Chondrocyte (in vitro differentiated cells): ENCODE data around the gene LRRC3B. TPM values are rescaled to one million over a fixed set of nuclear protein-coding genes. Genes with fewer than 3 reads are reported as not detected.

Experiments
- DNase-seq: peaks from one replicate; pipeline ENCODE4 v3.0.0; 2021; ENCODE audit warnings: mixed read lengths, low spot score
- H3K27ac Mint-ChIP-seq: one replicate; pipeline ENCODE4 v1.8.0; 2021; ENCODE audit warnings: mild to moderate bottlenecking, moderate library complexity, mixed read lengths; ENCODE audit not compliant: unreplicated experiment
- H3K27me3 Mint-ChIP-seq: 2 replicates; pipeline ENCODE4 v1.8.0; 2021; ENCODE audit warnings: low read depth, mixed read lengths
- H3K36me3 Mint-ChIP-seq: 2 replicates; pipeline ENCODE4 v1.8.0; 2021; ENCODE audit warnings: low read depth, mixed read lengths
- H3K4me1 Mint-ChIP-seq: 2 replicates; pipeline ENCODE4 v1.8.0; 2021; ENCODE audit warnings: low read depth, mild to moderate bottlenecking, mixed read lengths
- H3K4me3 Mint-ChIP-seq: one replicate; pipeline ENCODE4 v1.8.0; 2021; ENCODE audit warnings: mild to moderate bottlenecking, moderate library complexity, mixed read lengths; ENCODE audit not compliant: unreplicated experiment
- H3K9me3 Mint-ChIP-seq: 2 replicates; pipeline ENCODE4 v1.8.0; 2021; ENCODE audit warnings: low read depth, mixed read lengths
- CTCF ChIP-seq: fragments of 200-600 bp; sonication (generic); IDR thresholded peaks from 2 replicates; pipeline ENCODE4 v1.5.0; 2021; ENCODE audit warnings: antibody characterized with exemption, mild to moderate bottlenecking, moderate library complexity
- total RNA-seq: library from RNA; stranded (reverse); gene quantifications from 3 replicates; pipeline ENCODE4 v1.2.1, GENCODE V29; 2021

Gene LRRC3B
- total RNA-seq, 1 donor from 2014 or later: not detected

- Mint-ChIP-seq H3K27ac (no peak overlapping the region), H3K4me3 (no peak overlapping the region), H3K4me1 (no peaks in the 10 kb centered on the region), H3K9me3 (no peaks in the 10 kb centered on the region), H3K27me3 (peaks cover 9% of the 10 kb centered on the region), H3K36me3 (no peaks in the 10 kb centered on the region)
- DNase-seq: no peak
- no peak for TF ChIP-seq CTCF
Observed at GRCh38 chr3:26614006-26614685, 8.4 kb upstream of the LRRC3B start.

GRCh38 chr3:26621176-26621575 lies 1.4 kb upstream of the LRRC3B start:
- no peak for DNase-seq
- H3K4me1 Mint-ChIP-seq: peaks cover 21% of the 10 kb centered on the region
- H3K9me3 Mint-ChIP-seq: no peaks in the 10 kb centered on the region
- no peak overlapping the region for H3K27ac Mint-ChIP-seq
- peaks cover 2% of the 10 kb centered on the region for H3K36me3 Mint-ChIP-seq
- no peak for TF ChIP-seq CTCF
- H3K27me3 Mint-ChIP-seq: peaks cover 51% of the 10 kb centered on the region
- H3K4me3 Mint-ChIP-seq: no peak overlapping the region

GRCh38 chr3:26621906-26622620 lies 509 bp upstream of the LRRC3B start:
- no peak for DNase-seq
- Mint-ChIP-seq H3K9me3 (no peaks in the 10 kb centered on the region), H3K27me3 (peaks cover 53% of the 10 kb centered on the region), H3K4me1 (peaks cover 21% of the 10 kb centered on the region), H3K36me3 (peaks cover 2% of the 10 kb centered on the region), H3K27ac (no peak overlapping the region), H3K4me3 (peak overlapping the region; percentile 70)
- no peak for TF ChIP-seq CTCF

GRCh38 chr3:26623419-26624208 lies 1.0 kb downstream of the LRRC3B start:
- Mint-ChIP-seq H3K4me3 (peak overlapping the region; percentile 1), H3K27ac (no peak overlapping the region), H3K27me3 (peaks cover 58% of the 10 kb centered on the region), H3K9me3 (no peaks in the 10 kb centered on the region), H3K36me3 (peaks cover 2% of the 10 kb centered on the region), H3K4me1 (peaks cover 21% of the 10 kb centered on the region)
- DNase-seq: peak; percentile 81
- TF ChIP-seq CTCF: no peak

- no peak overlapping the region for H3K27ac Mint-ChIP-seq
- H3K4me1 Mint-ChIP-seq: peaks cover 21% of the 10 kb centered on the region
- no peaks in the 10 kb centered on the region for H3K9me3 Mint-ChIP-seq
- H3K27me3 Mint-ChIP-seq: peaks cover 58% of the 10 kb centered on the region
- H3K4me3 Mint-ChIP-seq: no peak overlapping the region
- DNase-seq: no peak
- H3K36me3 Mint-ChIP-seq: peaks cover 2% of the 10 kb centered on the region
- TF ChIP-seq CTCF: no peak
Observed at GRCh38 chr3:26624209-26624765, 1.7 kb downstream of the LRRC3B start.
